ENCODE data around the gene SHISAL2A. TPM values are rescaled to one million over a fixed set of nuclear protein-coding genes. Genes with fewer than 3 reads are reported as not detected.
A peak's percentile ranks its signal among the peaks of the same experiment; 100 is the strongest.

The SHISAL2A gene
- total RNA-seq, 1 experiment from 2014 or later: 0.90 TPM

- H3K4me2 ChIP-seq (ENCODE audit: insufficient read depth, insufficient read length, low read length): no peak overlapping the region
- no peaks in the 10 kb centered on the region for H3K79me1 ChIP-seq (ENCODE audit: insufficient read depth, low read depth, low read length, poor library complexity, severe bottlenecking)
- H3K4me1 Mint-ChIP-seq: peaks cover 13 to 16% of the 10 kb centered on the region in 2 experiments
- no peak overlapping the region for H2BK15ac ChIP-seq (ENCODE audit: low read depth, low read length)
- no peak overlapping the region for H3K9ac ChIP-seq (ENCODE audit: extremely low read depth, insufficient read length, low read length)
- H4K20me1 ChIP-seq (ENCODE audit: control insufficient read depth, insufficient read depth, insufficient read length): peaks cover 3% of the 10 kb centered on the region
- no peak overlapping the region for H2BK12ac ChIP-seq (ENCODE audit: insufficient read length, low read depth, low read length)
- peaks cover 42% of the 10 kb centered on the region for H3K27me3 Mint-ChIP-seq (ENCODE audit: low read depth)
- no peak overlapping the region for H3T11ph ChIP-seq (ENCODE audit: low read length)
- no peak overlapping the region for H3K18ac ChIP-seq (ENCODE audit: insufficient read length, low read depth, low read length)
- no peak overlapping the region for H3K14ac ChIP-seq (ENCODE audit: insufficient read depth, low read length)
- no peak overlapping the region for H3K27ac Mint-ChIP-seq
- H3K4me3 Mint-ChIP-seq: peak overlapping the region; percentile 64 to 76; a peak in 1 of 5 replicates
- no peak for TF ChIP-seq CTCF (conservative IDR thresholded peaks at IDR 0.05)
- peaks cover 0 to 1% (median 0%) of the 10 kb centered on the region in 3 experiments; a peak in 1 of 7 replicates for H3K36me3 Mint-ChIP-seq (ENCODE audit: insufficient read depth in 1 of 3, low read depth in 3 of 3)
- H2BK120ac ChIP-seq (ENCODE audit: low read depth, low read length, poor library complexity, severe bottlenecking): no peak overlapping the region
- H2AK5ac ChIP-seq (ENCODE audit: insufficient read length, low read length): no peak overlapping the region
- DNase-seq: no peak
- H4K91ac ChIP-seq (ENCODE audit: insufficient read length, low read depth, low read length): no peak overlapping the region
- H3K23ac ChIP-seq (ENCODE audit: insufficient read length, low read depth, low read length): no peak overlapping the region
- no peaks in the 10 kb centered on the region for H3K9me3 Mint-ChIP-seq
- H2BK20ac ChIP-seq (ENCODE audit: low read depth, low read length, poor library complexity, severe bottlenecking): no peak overlapping the region
- H2AFZ ChIP-seq (ENCODE audit: low read length): no peak overlapping the region
- peaks cover 7% of the 10 kb centered on the region for H3K23me2 ChIP-seq (ENCODE audit: insufficient read length, low read depth, low read length, poor library complexity, severe bottlenecking)
- no CpG with 5 or more reads among the region's 6 CpGs for WGBS (ENCODE audit: extremely low coverage, insufficient read length, low lambda C conversion rate)
- no peak overlapping the region for H3K27ac ChIP-seq (ENCODE audit: insufficient read length, low read depth, low read length)
- no peaks in the 10 kb centered on the region for H3K9me3 ChIP-seq (ENCODE audit: control insufficient read depth, low read depth, low read length)
- H3K27me3 ChIP-seq (ENCODE audit: insufficient read depth, low read length): peaks cover 13% of the 10 kb centered on the region; the same call in 1 of the 2 replicates
- H4K5ac ChIP-seq (ENCODE audit: insufficient read length, low read depth, low read length): no peak overlapping the region
- no peaks in the 10 kb centered on the region for H3K79me2 ChIP-seq (ENCODE audit: insufficient read depth, low read length)
- peaks cover 4% of the 10 kb centered on the region; the same call in 1 of the 2 replicates for H3K4me1 ChIP-seq (ENCODE audit: insufficient read depth, low read length)
- H3K56ac ChIP-seq (ENCODE audit: insufficient read length, low read depth, low read length): no peak overlapping the region
- no peak overlapping the region for H2BK5ac ChIP-seq (ENCODE audit: insufficient read length, low read length)
- H3K4ac ChIP-seq (ENCODE audit: low read depth, low read length): no peak overlapping the region
- H4K8ac ChIP-seq (replicated peaks; ENCODE audit: insufficient read length, low read depth, low read length): no peak overlapping the region
Observed at GRCh38 chr1:52603630-52604029, 29.3 kb upstream of the SHISAL2A start.

Measured in H9 (cell line).